Cardiac muscle cell (in vitro differentiated cells and primary cell): ENCODE results near the gene MYO5A. TPM values are rescaled to one million over a fixed set of nuclear protein-coding genes. Genes with fewer than 3 reads are reported as not detected.
"Not testable (repeated sequence)": the region's sequence is repeated elsewhere in the genome, so short reads cannot be mapped to it uniquely, and the experiment has no call there.

Experiments used
- DNase-seq, 2 donors: peaks; one replicate each; pipeline versions ENCODE4 v3.0.0 to v3.0.0-alpha.2; 2010 to 2017; ENCODE audit warnings: low read depth in 1 of 2, low spot score in 1 of 2
- H3K27ac ChIP-seq: fragments of 200-600 bp; sonication (generic); 2 replicates; pipeline ENCODE4 v1.5.1; 2016
- H3K27me3 ChIP-seq: fragments of 200-600 bp; sonication (generic); 2 replicates; pipeline ENCODE4 v1.6.0; 2016; ENCODE audit warnings: control low read depth
- H3K36me3 ChIP-seq: fragments of 200-600 bp; sonication (generic); 2 replicates; pipeline ENCODE4 v1.5.1; 2016; ENCODE audit warnings: control low read depth
- H3K4me1 ChIP-seq: fragments of 200-600 bp; sonication (generic); 2 replicates; pipeline ENCODE4 v1.8.1; 2017; ENCODE audit warnings: low read depth, mild to moderate bottlenecking, mixed run types
- H3K4me3 ChIP-seq: fragments of 200-600 bp; sonication (generic); 2 replicates; pipeline ENCODE4 v1.5.1; 2016; ENCODE audit warnings: mild to moderate bottlenecking
- H3K9me3 ChIP-seq: fragments of 200-600 bp; sonication (generic); 2 replicates; pipeline ENCODE4 v1.5.1; 2017; ENCODE audit warnings: low read depth, mild to moderate bottlenecking, control low read depth
- CTCF ChIP-seq: IDR thresholded peaks from 2 replicates; pipeline ENCODE4 v1.5.1; 2012; ENCODE audit warnings: low read depth, mild to moderate bottlenecking, low read length
- polyA plus RNA-seq: library from polyadenylated mRNA; unstranded; fragments of >200 nt; fragmentation: Nextera tagmentation; extraction: Ambion mirVana; gene quantifications from 2 replicates; pipeline ENCODE4 v1.2.1, GENCODE V29; 2016
- total RNA-seq: library from RNA; depleted of rRNA; stranded (reverse); fragments of >200 nt; gene quantifications from 2 replicates; pipeline ENCODE4 v1.2.3, GENCODE V29; 2016

The MYO5A gene
- total and polyA plus RNA-seq, 2 experiments from 2014 or later = 5.1 to 27.7 TPM

- no peak for DNase-seq
- Histone ChIP-seq H3K4me1 (peaks cover 7% of the 10 kb centered on the region), H3K27ac (no peak overlapping the region), H3K9me3 (no peaks in the 10 kb centered on the region), H3K4me3 (no peak overlapping the region), H3K27me3 (no peaks in the 10 kb centered on the region), H3K36me3 (no peaks in the 10 kb centered on the region)
- no peak for TF ChIP-seq CTCF
These were observed 107.7 kb downstream of the MYO5A start for GRCh38 chr15:52421029-52421428.

GRCh38 chr15:52419494-52419893 lies 109.2 kb downstream of the MYO5A start:
- TF ChIP-seq CTCF = no peak
- H3K9me3 ChIP-seq = no peaks in the 10 kb centered on the region
- H3K27ac ChIP-seq = no peak overlapping the region
- DNase-seq = no peak
- no peaks in the 10 kb centered on the region for H3K36me3 ChIP-seq
- H3K4me1 ChIP-seq = peaks cover 17% of the 10 kb centered on the region
- H3K27me3 ChIP-seq = no peaks in the 10 kb centered on the region
- no peak overlapping the region for H3K4me3 ChIP-seq

GRCh38 chr15:52417957-52418356 lies 110.7 kb downstream of the MYO5A start:
- no peak for DNase-seq
- Histone ChIP-seq H3K4me1 (peaks cover 19% of the 10 kb centered on the region), H3K27ac (no peak overlapping the region), H3K4me3 (no peak overlapping the region), H3K27me3 (no peaks in the 10 kb centered on the region), H3K36me3 (no peaks in the 10 kb centered on the region), H3K9me3 (no peaks in the 10 kb centered on the region)
- no peak for TF ChIP-seq CTCF

- peaks cover 19% of the 10 kb centered on the region for H3K4me1 ChIP-seq
- no peak overlapping the region for H3K27ac ChIP-seq
These were observed 111.2 kb downstream of the MYO5A start for GRCh38 chr15:52417521-52417920.

GRCh38 chr15:52416566-52416965 lies 112.1 kb downstream of the MYO5A start:
- not testable (repeated sequence) for H3K36me3 ChIP-seq, H3K27ac ChIP-seq, H3K27me3 ChIP-seq, H3K9me3 ChIP-seq, H3K4me3 ChIP-seq, DNase-seq
- H3K4me1 ChIP-seq = peaks cover 19% of the 10 kb centered on the region

More at GRCh38 chr15:52417521-52417920, 111.2 kb downstream of the MYO5A start:
- Histone ChIP-seq H3K9me3 (no peaks in the 10 kb centered on the region), H3K36me3 (no peaks in the 10 kb centered on the region), H3K4me3 (no peak overlapping the region), H3K27me3 (no peaks in the 10 kb centered on the region)
- TF ChIP-seq CTCF = no peak
- peak in 1 of 2 donors; percentile 60 for DNase-seq

GRCh38 chr15:52415628-52416027 lies 113.1 kb downstream of the MYO5A start:
- no peak for DNase-seq
- no peaks in the 10 kb centered on the region for H3K36me3 ChIP-seq
- H3K4me3 ChIP-seq = no peak overlapping the region
- H3K9me3 ChIP-seq = no peaks in the 10 kb centered on the region
- no peak for TF ChIP-seq CTCF
- no peaks in the 10 kb centered on the region for H3K27me3 ChIP-seq
- H3K27ac ChIP-seq = no peak overlapping the region
- H3K4me1 ChIP-seq = peaks cover 19% of the 10 kb centered on the region
